Left ventricle myocardium superior (tissue), 1 donor: ENCODE data around the gene HOMER2. TPM values are rescaled to one million over a fixed set of nuclear protein-coding genes. Genes with fewer than 3 reads are reported as not detected.

Experiments
- total RNA-seq: library from RNA; stranded (reverse); fragmentation: NEBNext Ultra II Directional; extraction: Animal tissue kit (Norgen Biotek cat#: 25700); gene quantifications from one replicate; pipeline ENCODE4 v1.2.1, GENCODE V29; 2021
- donor health status: DM: no; HTN: yes; CAD: no; lungs with severe emphysema.

Gene HOMER2
- total RNA-seq, 1 donor from 2014 or later: 59.4 TPM

Other genes starting within 250 kb of the HOMER2 start
- 0.84 TPM for gene AP3B2, start 242.8 kb downstream of the HOMER2 start, total RNA-seq
- gene FSD2, start 146.7 kb downstream of the HOMER2 start, total RNA-seq: 150 TPM
- gene WHAMM, start 143.1 kb downstream of the HOMER2 start, total RNA-seq: 6.4 TPM
- gene RAMAC, start 33.5 kb upstream of the HOMER2 start, total RNA-seq: 15.0 TPM
- gene C15orf40, start 58.9 kb upstream of the HOMER2 start, total RNA-seq: 8.8 TPM
- 155 TPM for gene BTBD1, start 114.5 kb upstream of the HOMER2 start, total RNA-seq
- gene TM6SF1, start 154.9 kb upstream of the HOMER2 start, total RNA-seq: 6.5 TPM